G401.6 (cell line): ENCODE measurements around the gene PCYT2.
"Not testable (repeated sequence)": the region's sequence is repeated elsewhere in the genome, so short reads cannot be mapped to it uniquely, and the experiment has no call there.

Experiments used
- FAIRE-seq: peaks from 2 replicates; lab custom pipeline; 2012; peaks lifted over from hg19 to GRCh38; lab: Jason Lieb, UNC

PCYT2 gene

DNA sequence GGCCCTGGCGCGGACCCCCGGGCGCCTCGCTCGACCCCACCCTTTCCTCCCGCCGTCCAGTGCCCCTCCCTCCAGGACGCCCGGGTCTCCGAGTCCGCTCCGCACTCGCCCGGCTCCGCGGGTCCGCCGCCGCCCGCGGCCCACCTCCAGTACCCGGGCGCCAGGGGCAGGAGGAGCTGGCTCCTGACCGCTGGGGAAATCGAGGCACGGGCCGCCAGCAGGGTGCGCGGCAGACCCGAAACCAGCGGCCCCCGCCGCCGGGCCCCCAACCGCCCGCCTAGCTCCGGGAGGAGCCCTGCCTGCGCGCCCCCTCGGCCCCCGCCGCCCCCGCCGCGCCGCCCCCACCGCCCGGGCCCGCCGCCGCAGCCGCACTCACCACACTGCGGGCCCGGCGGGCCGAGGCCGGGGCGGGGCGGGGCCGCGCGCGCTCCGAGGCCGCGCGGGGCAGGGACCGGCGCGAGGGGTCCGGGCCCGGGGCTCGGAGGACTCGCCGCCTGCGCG, 16.0 kb upstream of the PCYT2 start:
- FAIRE-seq, result no peak

DNA sequence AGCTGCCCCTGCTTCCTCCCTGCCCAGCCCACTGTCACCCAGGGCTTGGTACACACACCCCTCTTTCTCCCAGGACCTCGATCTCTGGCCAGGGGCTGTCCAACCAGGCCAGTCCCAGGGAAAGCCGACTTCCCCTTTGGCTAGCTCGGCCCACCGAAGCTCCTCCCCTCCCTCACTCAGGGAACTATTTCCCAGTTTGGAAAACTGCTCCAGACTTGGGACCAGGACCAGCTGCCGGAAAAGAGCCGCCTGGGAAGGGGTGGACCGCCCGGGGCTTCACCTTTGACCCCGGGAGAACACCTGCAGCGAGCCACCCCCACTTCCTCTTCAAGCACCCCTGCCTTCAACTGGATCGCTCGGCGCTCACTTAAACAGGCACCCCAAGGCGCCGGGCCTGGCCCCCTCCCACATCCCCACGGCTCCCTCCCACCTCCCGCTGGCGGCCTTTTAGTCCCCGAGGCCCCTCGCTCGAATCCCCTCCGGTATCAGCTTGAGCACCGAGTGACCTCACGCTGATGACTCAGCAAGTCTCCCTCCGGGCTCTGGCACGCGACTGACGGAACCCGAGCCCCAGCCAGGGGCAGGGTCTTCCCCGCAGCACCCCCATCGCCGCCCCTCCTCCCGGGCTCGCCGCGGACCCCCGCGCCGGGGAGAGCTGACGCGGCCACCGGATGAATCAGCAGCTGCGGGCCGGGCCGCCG, 15.4 kb upstream of the PCYT2 start:
- peak; percentile 94 for FAIRE-seq

DNA sequence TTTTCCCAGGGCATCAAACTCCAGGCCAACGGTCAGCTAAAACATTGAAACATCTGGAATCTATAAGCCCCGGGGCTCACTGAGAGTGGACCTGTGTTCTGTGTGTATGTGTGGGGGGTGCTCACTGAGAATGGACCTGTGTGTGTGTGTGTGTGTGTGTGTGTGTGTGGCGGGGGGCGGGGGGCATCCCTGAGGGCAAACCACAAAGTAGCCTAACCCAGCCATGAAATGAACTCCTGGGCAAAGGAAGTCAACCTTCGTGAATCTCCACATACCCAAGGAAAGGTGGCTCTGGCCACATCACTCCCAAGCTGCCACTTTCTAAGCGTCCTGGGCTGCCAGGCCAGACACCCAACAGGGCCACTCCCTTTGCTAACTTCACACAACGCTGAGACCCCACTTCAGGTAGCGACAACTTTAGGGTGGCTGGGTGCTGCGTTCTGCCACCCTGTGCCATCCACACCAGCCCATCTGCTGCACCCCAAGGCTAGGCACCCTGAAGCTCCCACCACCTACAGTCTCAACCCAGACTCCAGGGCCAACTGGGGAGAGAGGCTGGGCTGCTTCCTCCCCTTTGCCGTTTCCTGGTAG, 14.8 kb upstream of the PCYT2 start:
- no peak for FAIRE-seq

GRCh38 chr17:81924557-81925532, 13.6 kb upstream of the PCYT2 start:
- no peak for FAIRE-seq

DNA sequence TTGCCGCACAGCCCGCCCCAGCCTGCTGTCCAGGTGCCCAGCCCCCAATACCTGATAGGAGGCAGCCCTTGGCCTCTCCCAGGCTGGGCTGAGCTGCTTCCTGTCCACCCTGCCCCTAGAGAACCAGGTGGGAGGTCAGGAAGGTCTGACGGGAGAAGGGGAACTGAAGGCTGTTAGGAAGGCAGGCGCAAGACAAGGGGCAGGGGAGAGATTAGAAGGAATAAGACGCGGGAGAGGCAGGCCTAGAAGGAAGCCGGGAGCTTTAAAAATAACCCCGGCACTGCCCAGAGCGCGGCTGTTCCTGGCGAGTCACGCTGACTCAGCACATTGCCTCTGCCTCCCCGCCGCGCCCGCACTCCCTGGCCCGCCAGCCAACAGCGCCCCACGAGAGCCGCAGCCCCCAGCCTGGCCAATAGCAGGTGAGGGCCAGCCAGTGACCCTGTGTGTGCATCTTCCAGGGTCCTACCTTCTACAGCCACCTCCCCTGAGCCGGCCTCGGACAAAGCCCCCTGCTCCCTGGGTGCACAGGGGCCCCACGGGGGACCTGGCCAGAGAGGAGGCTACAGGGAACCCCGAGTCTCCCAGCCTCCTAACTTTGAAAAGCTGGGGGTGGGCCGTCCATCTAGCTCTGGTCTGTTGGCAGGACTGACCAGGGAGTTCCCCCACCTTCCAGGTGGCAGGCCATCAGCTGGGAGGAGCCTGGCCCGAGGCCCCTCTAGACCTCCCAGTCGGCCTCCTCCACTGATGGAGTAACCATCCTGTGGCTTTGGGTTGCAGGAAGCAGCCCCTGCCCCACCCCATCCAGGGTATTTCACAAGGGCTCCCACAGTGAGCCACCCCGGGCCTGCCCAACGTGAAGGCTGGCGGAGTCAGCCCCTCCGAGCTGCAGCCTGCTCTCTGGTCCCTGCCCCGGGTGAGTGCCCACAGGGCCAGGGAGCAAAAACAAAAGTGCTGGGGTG, 12.4 kb upstream of the PCYT2 start:
- peak; percentile 61 for FAIRE-seq

DNA sequence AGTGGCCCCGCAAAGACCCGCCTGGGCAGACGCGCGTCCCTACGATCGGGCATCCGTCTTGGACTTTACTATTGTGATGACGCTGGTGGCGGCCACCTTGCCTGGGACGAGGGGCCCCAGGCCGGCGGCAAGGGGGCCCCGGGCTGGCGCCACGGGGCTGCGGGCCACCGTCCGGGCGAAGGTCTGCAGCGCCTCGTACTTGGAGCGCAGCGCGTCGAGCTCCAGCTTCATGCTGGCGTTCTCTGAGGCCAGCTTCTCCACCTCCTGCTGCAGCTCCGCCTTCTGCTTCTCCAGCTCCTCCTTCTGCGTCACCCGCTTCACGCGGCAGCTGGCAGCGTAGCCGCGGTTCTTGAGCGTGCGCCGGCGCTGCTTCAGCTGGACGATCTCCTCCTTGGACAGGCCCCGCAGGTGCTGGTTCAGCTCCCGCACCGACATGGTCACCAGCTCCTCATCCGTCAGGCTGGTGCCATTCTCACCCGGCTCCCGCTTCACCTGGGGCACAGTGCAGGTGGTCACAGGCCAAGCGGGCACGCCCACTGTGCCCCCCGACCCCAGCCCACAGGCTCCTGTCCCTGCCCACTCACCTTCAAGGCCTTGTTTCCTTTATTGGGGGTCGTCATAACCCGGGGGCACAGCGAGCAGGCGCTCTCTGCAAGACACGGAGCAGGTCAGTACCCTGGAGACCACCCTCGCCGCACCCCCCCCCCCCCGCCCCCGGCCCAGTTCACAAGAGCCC, 11.5 kb upstream of the PCYT2 start:
- no peak for FAIRE-seq

DNA sequence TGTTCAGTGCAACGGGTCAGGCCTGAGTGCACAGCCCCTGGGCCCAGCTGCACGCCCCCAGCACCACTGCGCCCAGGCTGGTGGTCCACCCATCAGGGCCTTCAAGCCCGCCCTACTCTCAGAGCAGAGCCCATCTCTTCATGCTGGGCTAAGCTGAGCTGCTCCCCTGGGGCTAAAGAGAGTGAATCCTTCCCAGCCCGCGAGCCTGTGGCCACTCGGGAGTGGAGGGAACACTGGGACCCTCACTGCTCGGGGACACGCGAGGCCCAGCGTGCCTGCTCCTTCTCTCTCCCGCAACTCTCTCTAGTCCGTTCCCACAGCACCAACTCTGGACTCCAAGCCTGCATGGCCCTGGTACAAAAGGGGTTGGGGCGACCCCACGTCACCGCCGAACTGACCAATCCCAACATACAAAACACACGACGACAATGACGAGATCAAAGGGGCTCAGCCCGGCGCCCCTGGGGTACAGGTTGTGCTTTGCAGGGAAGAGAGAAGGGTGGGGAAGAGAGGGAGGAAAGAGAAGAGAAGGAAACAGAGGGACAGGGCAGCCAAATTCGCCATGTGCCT, 10.9 kb upstream of the PCYT2 start:
- no peak for FAIRE-seq

GRCh38 chr17:81921537-81921862, 10.3 kb upstream of the PCYT2 start:
- peak; percentile 92 for FAIRE-seq

DNA sequence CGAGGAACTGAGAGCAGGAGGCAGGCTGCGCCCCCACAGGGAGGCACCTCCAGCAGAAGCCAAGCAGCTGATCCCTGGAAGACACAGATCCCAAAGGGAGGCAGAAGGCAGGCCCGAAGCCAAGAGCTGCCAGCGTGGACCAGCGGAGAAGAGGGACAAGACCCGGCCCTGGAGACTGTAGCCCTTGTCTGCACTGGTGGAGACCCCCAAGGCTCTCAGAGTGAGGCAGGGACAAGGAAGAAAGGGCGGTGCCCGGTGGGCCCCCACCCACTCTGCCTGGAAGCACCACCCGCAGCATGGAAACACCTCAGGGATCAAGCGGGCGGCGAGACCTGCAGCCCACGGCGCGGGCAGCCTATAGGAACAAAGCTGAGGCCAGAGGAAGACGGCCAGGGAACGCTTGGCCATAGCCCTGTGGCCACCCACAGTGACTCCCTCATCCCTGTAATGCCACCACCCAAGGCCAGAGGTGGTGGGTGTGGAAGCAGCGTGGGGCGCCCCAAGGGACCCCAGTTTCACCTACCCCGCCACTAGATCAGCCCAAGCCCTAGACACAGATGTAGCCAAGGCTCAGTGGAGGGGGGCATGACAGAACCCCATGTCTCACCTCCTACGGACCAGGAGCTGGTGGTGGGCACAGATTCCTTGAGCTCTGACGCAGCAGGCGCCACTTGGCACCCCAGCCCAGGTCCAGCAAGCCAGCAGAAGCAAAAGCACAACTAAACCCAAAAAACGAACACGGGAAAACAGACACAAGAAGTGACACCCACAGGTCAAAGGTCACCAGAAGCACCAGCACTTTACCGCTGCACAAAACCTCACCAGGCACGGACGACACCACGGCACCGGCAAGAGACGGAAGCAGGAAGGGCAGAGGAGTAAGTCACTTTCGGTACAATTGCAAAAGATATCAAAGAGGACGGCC, 9.7 kb upstream of the PCYT2 start:
- FAIRE-seq, result no peak

DNA sequence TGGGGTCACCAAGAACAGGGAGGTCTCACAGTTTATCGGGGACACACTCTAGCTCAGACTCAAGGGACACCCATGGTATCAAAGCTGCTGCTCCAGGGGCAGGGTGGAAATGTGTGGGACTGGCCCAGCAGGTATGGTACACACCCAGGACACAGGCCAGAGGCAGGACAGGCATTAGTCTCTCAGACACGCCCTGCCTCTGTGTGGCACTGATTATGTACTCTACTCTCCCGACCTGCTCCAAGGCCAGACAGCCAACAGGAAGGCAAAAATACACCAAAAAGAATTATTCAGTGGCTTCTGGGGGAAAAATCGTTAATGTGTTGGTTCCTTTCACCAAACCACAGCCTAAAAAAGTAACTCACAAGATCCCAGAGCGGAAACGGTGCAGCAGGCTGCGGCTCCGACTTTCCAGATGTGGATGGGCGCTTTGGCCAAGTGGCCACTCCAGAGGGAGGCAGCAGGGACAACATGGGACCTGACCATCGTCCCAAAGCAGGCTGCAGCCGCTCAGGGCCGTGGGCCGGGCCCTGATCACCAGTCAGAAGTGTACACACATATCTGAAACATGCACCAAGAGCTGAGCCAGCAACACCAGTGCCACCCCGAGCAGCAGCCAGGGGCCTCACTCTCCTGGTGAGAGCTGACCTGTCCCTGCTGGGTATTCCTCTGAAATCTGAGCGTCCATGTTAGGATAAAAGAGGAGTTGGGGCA, 7.8 kb upstream of the PCYT2 start:
- no peak for FAIRE-seq

DNA sequence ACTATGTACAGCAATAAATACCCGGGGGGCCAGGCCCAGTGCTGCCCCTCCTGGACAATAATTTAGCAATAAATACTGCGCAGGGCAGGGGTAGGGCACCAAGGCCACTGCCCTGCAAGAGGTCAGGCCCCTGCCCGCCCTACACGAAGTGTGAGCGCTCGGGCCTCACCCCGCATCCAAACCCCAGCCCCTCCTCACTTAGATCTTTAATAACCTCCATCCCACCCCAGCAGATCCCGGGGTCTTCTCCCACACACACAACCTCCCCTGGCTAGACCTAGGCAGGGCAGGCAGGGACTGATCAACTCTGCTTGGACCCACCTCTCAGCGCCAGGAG, 7.1 kb upstream of the PCYT2 start:
- FAIRE-seq, result not testable (repeated sequence)

DNA sequence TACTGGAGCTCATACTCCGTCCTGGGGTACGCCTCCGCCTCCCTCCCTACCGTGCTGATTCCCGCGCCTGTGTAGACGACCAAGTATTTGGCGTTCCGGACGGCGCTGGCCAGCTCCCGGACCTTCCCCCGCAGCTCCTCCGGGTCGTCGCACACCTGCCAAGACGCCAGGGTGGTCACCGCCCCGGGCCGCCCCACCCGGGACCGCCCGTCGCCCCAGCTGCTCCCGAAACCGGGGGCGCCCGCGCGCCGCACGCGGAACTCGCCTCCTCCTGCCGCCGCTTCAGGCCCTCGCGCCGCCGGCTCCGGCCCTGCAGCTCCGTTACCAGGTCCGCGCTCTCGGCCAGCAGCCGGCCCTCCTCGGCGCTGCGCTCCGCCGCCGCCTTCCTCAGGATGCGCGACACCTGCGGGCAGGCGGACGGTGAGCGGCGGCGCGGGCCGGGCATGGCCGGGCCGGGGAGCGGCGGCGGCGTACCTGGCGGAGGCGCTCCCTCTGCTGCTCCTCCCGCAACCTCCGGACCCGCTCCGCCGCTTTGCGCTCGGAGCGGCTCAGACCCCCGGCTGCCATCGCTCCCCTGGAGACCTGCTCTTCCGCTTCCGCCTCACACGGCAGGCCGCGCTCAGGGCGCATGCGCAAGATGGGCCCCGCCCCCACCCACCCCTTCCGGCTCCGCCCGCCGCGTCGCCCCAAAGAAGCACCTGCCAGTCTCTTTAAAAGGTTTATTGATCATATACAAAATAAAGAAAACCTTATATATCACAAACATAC, 6.5 kb upstream of the PCYT2 start, which contains the start of gene SIRT7:
TSS of gene SIRT7 (minus strand) at position 612 of the 768 bp plus-strand sequence. CDS start at position 567, 45 bp downstream.
- no peak for FAIRE-seq

DNA sequence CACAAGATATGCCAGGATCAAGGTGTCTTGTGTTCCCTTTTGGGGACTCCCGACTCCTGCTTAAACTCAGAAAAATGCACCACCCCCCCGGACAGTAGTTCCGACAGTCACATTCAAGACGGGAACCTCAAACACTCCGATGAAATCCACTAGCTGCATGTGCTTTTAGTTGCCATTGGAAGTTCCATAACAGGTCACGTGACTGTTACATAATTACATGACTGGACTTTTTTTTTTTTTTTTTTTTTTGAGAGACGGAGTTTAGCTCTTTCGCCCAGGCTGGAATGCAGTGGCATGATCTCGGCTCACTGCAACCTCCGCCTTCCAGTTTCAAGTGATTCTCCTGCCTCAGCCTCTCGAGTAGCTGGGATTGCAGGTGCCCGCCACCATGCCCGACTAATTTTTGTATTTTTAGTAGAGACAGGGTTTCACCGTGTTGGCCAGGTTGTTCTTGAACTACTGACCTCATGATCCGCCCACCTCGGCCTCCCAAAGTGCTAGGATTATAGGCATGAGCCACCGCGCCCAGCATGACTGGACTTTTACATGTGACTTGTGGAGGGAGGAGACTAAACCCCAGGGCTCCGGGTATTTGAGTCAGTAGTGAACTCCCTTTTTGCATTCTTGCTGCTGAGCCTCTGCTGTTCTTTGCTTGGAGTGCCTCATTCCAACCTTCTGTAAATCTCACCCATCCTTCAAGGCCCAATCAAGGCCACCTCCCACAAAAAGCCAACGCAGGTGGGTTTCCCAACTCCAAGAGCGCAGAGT, 5.2 kb upstream of the PCYT2 start:
- FAIRE-seq, result peak; percentile 93

- FAIRE-seq, result no peak
These were observed 4.1 kb upstream of the PCYT2 start for GRCh38 chr17:81915331-81915730.

- FAIRE-seq, result no peak
These were observed 3.1 kb upstream of the PCYT2 start for GRCh38 chr17:81914103-81914850.

GRCh38 chr17:81913394-81914102, 2.3 kb upstream of the PCYT2 start:
- FAIRE-seq, result no peak
